ENCODE measurements around the gene LRIG2.
"Not testable (repeated sequence)": the region's sequence is repeated elsewhere in the genome, so short reads cannot be mapped to it uniquely, and the experiment has no call there.

LRIG2 gene

DNA sequence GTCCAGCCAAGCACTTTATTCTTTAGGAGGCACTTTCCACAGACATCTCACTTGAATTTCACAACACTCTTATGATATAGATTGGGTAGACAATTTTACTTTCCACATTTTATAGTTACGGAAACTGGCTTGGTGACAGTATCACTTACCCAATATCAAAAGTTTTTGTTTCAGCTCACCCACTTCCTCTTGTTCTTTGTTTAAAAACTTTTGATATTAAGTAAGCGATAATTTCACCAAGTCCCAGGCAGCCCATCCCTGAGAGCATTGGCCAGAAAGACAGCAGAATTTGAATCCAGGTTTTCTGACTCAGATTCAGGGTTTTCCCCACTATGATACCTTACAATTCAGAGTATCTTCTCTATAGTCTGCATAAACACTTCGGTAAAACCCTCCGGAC, 60.0 kb downstream of the LRIG2 start:
- DNase-seq, result no peak

- DNase-seq, result no peak
Measured at GRCh38 chr1:113133759-113134158, 60.8 kb downstream of the LRIG2 start.

DNA sequence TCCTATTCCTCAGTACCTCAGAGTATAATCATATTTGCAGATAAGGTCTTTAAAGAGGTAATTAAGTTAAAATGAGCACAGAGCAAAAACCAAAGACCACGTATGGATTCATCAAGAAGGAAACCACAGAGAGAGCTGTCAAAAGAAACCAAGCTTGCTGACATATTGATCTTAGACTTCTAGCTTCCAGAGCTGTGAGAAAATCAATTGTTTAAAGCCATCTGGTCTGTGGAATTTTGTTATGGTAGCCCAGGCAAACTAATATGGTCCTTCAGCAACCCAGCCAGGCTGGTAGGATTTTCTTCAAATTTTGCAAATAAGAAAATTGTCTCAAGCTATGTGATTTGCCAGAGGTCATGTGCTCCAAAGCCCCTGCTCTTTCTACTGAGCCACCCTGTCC, 62.5 kb downstream of the LRIG2 start:
- no peak for DNase-seq

DNA sequence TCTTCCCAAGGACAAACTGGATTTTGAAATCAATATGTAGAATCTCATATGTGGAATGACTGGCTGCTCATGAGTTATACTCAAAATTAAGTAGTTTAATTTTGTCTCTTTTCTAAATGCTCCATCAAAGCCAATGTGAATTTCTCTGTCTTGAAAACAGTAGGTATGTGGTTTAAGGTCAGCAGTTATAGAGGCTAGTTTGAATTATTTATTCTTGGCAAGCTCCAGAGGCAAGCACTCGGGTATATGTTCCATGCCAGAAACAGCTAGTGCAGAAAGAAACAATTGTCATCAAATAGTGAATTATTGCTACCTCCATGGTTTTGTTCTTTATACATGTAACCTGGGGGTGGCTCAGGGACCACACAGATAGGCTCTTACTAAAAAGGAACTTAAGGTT, 63.5 kb downstream of the LRIG2 start:
- no peak for DNase-seq

- no peak for DNase-seq
Measured at GRCh38 chr1:113137563-113137962, 64.6 kb downstream of the LRIG2 start.

DNA sequence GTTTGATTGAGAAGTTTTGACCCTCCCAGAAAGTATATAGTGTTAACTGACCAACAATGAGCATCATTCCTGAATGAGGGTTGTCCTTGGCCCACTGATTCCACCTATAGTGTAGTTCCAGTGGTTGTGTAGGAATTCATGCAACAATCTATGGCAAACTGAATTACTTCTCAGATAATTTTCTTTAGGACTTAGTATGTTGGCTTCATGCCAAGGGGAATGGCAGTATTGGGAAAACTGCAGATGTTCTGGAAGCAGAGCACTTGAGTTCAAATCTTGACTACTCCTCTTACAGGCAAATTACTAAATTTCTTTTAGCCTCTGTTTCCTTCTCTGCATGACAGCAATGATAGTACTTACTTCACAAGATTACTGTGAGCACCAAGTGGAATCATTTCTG, 65.8 kb downstream of the LRIG2 start:
- no peak for DNase-seq

DNA sequence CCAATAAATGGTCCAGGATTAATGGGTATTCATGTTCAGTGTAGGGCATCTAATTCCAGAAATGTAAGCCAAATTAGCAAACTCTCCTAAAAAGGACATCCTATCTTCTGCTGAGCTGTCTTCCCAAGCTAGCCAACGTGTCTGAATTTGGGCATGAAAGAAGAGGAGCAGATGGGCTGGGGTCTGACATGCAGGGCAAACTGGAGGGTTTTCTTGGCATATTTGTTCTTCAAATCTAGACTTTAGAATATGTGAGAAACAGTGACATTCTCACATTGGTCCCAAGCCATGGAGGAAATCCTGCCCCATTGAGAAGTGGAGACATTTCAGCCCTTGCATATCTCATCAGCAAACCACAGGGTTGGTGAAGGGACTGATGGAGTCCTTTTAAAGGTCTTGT, 67.2 kb downstream of the LRIG2 start:
- DNase-seq, result no peak

GRCh38 chr1:113140588-113141446, 67.8 kb downstream of the LRIG2 start:
- DNase-seq, result peak; percentile 38

- DNase-seq, result no peak
Measured at GRCh38 chr1:113141650-113142473, 68.9 kb downstream of the LRIG2 start.

DNA sequence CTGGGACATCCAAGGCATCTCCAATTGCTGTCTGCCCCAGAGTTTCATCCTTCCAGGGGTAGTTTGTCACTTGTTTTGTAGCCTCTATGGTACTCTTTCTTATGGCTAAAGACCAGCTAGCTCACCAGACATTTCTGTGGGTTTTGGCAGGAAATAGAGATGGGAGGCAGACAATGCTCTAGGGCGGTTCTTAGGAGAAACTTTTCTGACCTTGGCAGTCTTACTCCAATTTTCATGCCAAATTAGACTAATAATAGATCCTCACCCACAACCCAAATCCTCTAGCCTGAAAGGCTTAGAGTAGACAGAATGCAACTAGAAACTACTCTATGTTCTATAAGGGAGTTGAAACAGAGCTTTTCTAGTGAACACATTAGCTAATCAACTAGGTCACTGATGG, 69.8 kb downstream of the LRIG2 start:
- DNase-seq, result no peak

DNA sequence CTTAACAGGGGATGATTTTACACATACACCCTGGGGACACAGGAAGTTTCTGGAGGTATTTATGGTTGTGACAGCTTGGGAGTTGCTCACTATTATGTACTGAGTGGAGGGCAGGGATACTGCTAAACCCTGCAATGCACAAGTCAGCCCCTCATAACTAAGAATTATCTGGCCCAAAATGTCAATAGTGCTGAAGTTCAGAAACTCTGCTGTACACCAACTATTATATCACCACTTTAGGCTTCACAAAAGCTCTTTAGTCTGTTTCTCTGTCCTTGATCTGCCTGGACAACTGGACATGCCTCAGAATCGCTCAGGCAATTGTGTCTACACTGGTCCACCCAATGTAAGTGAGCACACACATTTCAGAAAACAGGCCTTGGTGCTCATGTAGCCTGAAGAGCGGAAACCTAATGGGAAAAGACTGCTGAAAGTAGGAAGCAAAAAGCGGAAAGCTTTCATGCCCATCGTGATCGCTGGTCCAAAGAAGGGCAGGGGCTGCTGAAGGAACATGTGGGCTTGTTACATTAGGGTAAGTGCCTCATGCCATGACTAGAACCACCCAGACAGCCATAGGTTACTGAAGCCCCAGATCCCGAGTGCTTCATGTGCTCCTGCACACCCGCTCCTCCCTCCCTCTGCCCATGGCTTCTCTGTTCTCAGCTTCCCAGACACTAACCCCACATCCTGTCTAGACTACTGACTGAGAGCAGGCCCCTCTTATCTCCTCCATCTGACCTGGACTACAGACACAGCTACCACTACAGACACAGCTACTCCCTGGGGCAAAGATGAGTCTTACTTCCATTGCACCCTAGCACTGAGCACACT, 73.5 kb downstream of the LRIG2 start:
- DNase-seq, result peak; percentile 6

DNA sequence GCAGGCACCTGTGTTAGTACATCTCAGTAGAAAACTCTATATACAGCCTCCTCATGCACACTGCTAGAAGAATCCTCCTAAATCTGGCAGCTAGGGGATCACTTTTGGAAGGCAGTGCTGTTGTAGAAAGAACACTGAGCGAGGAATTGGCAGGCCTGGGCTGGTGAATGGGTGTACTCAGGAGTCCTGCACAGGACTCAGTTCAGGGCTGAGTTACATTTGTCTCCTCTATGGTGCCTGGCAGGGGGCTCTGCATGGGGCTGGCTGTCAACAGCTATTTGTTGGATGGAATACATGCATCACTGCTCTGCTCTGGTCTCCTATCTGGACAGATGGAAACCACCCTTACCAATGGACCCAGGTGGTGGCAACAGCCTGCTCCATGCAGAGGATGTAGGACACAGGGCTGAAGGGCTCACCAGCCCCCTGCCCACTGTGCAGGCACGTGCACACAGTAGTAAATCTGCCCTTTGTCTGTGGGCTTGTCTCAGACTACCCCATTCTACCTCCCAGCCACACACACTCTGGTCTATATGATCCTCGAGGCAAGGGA, 74.2 kb downstream of the LRIG2 start:
- DNase-seq, result no peak

- DNase-seq, result no peak
Measured at GRCh38 chr1:113147826-113148225, 74.8 kb downstream of the LRIG2 start.

DNA sequence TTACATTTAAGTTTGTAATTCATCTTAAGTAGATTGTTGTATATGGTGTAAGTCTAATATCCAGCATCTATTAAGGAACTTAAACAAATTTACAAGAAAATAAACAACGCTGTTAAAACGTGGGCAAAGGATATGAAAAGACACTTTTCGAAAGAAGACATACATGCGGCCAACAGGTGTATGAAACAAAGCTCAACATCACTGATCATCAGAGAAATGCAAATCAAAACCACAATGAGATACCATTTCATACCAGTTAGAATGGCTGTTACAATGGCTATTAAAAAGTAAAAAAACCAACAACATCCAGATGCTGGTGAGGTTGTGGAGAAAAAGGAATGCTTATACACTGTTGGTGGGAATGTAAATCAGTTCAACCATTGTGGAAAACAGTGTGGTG, 77.5 kb downstream of the LRIG2 start:
- not testable (repeated sequence) for DNase-seq

DNA sequence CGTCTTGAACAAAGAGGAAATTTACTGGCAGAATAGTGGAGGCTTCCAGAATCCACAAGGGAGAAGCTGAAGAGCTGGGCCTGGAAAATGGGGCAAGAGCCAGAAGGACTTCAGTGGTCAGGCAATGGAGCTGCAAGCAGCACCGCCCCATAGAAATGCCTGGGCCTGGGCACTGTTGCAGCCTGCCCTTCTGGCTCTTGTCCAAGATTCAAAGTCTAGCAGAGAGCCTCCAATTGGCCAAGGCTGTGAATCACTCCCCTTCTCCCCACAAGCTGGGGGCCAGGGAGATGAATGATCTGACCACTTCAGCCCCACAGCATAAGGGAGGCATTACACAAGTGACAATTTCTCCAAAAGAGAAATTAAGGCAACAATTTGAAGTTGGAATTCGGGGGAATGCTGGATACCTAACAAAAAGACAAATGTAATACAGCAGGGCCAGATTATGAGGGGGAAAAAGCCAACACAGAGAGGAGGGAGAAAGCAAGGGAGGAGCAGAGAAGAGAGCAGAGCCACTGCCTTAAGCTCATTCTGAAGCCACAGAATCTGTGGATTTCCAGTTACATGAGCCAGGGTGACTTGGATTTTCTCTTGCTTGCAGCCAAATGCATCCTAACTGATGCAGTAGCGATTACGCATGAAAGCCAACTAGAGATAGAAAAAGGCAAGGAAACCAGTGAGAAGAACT, 80.3 kb downstream of the LRIG2 start:
- no peak for DNase-seq

GRCh38 chr1:113156368-113156767, 83.4 kb downstream of the LRIG2 start:
- DNase-seq, result no peak

- DNase-seq, result not testable (repeated sequence)
Measured at GRCh38 chr1:113158743-113159142, 85.7 kb downstream of the LRIG2 start.

GRCh38 chr1:113166473-113166872, 93.5 kb downstream of the LRIG2 start:
- no peak for DNase-seq

GRCh38 chr1:113168946-113169345, 95.9 kb downstream of the LRIG2 start:
- DNase-seq, result no peak

DNA sequence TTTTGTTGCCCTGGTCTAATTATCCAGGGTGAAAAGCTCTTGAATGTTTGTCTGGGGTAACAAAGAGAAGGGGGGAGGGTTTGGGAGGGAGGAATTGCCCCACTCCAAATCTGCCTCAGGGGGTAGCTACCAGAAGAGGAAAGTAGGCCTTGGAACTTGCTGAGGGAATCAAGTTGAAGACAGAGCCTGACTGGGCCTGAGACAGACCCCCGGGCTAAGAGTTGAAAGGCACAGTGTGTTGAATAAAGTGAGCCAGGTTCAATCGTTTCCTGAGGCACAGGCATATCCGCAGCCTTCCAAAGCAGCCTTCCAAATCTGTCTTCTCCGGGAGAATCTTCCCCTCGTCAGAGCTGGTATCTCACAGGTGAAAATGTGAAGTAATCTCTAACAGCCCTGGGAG, 96.6 kb downstream of the LRIG2 start:
- DNase-seq, result no peak

- no peak for DNase-seq
Measured at GRCh38 chr1:113170519-113170918, 97.5 kb downstream of the LRIG2 start.

DNA sequence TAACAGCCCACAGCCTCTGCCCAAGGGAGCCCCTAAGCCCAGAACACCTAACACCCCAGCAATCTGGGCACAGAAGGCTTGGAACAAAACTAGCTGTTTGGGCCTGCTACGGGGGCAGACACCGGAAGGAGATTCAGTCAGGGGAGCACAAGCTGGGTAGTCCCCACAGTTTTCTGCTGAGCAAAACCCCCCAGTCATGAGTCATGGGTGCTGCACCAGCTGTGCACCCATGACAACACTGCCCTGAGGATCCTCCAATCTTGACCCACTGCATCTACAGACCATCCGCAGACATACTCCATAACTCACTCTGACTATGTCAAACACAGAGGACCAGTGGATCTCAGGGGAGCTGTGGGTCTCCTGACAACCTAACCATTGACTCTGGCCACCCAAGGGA, 105.1 kb downstream of the LRIG2 start:
- no peak for DNase-seq
